Choroid plexus epithelial cell (primary cell): ENCODE results near the gene OLFM2.

Experiments used
- DNase-seq: peaks from one replicate; pipeline ENCODE4 v3.0.0-alpha.2; 2010; ENCODE audit warnings: low read depth
- H3K4me3 ChIP-seq: 2 replicates; pipeline ENCODE4 v1.5.1; 2011; ENCODE audit warnings: low read depth, mild to moderate bottlenecking, control low read depth, low read length, moderate library complexity
- TF ChIP-seq, protein P1 (sequence below): conservative IDR thresholded peaks from 2 replicates; pipeline ENCODE4 v1.5.1; 2011; ENCODE audit warnings: low read depth, mild to moderate bottlenecking, control low read depth, inconsistent platforms, low read length, moderate library complexity

The OLFM2 gene

GRCh38 chr19:9875796-9876195, 60.5 kb downstream of the OLFM2 start:
- DNase-seq = no peak
- H3K4me3 ChIP-seq = no peak overlapping the region
- TF ChIP-seq, protein P1, sequence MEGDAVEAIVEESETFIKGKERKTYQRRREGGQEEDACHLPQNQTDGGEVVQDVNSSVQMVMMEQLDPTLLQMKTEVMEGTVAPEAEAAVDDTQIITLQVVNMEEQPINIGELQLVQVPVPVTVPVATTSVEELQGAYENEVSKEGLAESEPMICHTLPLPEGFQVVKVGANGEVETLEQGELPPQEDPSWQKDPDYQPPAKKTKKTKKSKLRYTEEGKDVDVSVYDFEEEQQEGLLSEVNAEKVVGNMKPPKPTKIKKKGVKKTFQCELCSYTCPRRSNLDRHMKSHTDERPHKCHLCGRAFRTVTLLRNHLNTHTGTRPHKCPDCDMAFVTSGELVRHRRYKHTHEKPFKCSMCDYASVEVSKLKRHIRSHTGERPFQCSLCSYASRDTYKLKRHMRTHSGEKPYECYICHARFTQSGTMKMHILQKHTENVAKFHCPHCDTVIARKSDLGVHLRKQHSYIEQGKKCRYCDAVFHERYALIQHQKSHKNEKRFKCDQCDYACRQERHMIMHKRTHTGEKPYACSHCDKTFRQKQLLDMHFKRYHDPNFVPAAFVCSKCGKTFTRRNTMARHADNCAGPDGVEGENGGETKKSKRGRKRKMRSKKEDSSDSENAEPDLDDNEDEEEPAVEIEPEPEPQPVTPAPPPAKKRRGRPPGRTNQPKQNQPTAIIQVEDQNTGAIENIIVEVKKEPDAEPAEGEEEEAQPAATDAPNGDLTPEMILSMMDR = no peak

DNA sequence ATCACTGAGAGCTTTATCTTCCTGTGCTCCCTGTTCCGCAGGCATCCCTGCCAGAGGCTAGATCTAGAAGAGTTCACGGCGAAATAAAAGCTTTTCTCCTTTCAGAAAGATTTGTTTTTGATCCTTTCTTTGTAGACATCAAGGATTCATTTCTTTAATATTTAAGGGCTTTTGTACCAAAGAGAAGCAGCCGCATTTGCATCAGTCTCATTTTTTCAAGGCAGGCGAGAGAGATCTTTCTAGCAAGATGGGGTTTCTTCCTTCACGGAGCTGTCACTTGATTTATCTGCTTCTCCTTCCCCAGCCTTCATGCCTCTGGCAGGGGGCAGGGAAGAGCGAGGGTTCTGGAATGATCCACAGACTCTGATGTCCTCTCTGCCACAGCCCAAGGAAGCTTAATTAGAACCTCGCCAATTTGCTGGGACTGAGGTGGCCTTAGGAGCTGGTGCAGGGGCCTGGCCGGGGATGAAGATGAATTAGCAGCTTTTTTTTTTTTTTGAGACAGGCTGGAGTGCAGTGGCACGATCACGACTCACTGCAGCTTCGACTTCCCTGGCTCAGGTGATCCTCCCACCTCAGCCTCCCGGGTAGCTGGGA, 61.2 kb downstream of the OLFM2 start:
- no peak overlapping the region for H3K4me3 ChIP-seq
- TF ChIP-seq, protein P1 = no peak
- DNase-seq = no peak

DNA sequence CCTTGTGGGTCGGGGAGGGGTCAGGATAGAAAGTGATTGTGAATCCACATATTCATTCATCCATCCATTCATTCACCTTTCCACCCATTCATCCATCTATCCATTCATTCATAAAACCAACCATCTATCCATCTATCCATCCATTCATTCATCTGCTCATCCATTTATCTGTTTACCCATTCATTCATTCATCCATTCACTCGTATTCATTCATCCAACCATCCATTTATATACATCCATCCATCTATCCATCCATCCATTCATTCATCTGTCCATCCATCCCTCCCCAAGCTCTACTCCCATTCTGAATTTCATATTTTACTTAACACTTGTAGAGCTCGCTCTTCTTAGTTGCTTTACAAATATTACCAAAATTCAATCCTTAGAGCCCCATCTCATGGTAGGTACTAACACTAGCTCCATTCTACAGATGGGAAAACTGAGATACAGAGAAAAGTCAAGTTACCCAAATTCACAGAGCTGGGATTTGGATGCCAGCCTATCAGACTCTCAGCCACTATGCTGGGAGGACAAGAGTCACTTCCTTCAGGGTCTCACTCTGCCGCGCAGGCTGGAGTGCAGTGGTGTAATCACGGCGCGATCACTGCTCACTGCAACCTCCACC, 63.6 kb downstream of the OLFM2 start:
- no peak overlapping the region for H3K4me3 ChIP-seq
- DNase-seq = no peak
- TF ChIP-seq, protein P1 = no peak

DNA sequence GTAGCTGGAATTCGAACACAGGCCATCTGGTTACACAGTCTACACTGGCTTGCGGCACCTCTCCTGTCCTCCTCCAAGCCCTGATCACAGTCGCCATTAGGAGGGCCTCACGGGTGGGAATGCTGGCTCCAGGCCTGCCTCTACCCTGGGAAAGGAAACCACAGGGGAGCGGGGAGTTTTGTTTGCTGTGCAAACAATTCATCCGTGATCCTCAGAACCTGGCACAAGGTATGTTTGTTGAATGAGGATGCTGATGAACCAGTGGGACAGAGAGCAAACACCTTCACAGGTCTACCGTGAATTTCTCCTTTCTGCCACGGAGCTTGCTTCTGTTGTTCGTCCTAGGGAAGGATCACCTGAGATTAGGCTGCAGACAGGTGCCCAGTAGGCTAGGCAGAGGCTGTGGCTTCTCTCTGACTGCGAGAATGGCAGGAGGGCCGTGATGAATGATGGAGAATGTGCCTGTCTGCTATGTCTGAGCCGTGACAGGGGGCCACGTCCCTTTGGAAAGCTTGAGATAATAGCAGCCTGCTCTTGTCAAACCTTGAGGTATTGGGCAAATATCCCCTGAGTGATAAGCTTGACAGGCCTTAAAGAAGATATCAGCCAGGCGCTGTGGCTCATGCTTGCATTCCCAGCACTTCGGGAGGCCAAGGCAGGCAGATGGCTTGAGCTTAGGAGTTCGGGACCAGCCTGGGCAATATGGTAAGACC, 64.5 kb downstream of the OLFM2 start:
- no peak for DNase-seq
- TF ChIP-seq, protein P1 = no peak
- H3K4me3 ChIP-seq = no peak overlapping the region

DNA sequence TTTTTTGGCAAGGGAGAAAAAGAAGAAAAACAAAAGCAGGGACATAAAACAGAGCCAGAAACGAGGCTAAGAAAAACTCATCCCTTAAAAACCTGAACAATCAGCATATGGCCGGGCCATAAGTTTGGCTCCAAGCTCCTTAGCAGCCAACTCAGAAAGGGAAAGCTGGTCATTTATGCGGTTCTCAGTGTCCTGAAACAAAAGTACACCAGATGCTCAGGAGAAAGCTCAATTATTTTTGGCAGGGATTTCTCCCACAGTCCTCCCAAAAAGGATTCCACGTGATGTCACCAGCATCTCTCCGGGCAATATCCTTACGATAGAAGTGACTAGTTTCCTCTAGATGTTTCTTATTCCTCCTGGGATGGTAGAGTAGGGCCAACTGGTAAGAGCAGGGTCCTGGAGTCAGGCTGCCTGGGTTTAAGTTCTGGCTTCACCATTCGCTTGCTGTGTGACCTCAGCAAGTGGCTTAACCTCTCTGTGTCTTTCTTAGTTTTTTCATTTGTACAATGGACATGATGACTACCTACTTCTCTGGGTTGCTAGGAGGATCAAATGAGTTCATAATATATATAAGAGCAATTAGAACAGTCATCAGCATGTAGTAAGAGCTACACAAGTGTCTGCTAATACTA, 67.2 kb downstream of the OLFM2 start:
- no peak for DNase-seq
- TF ChIP-seq, protein P1 = no peak
- no peak overlapping the region for H3K4me3 ChIP-seq

GRCh38 chr19:9865732-9866501, 70.4 kb downstream of the OLFM2 start:
- DNase-seq = no peak
- TF ChIP-seq, protein P1 = no peak
- H3K4me3 ChIP-seq = no peak overlapping the region
